LHCN-M2 (cell line): ENCODE data around the gene CLN5. TPM values are rescaled to one million over a fixed set of nuclear protein-coding genes. Genes with fewer than 3 reads are reported as not detected.

Experiments used
- total RNA-seq: library from RNA; depleted of rRNA; stranded (reverse); fragments of >200 nt; gene quantifications from 2 replicates; pipeline ENCODE4 v1.2.3, GENCODE V29; 2014; rRNA removed

The CLN5 gene
- total RNA-seq, 1 experiment from 2014 or later: 28.5 TPM

Other genes starting within 250 kb of the CLN5 start
- gene KCTD12, start 105.7 kb upstream of the CLN5 start, total RNA-seq: 97.0 and 137 TPM in 2 replicates
- gene ACOD1, start 43.6 kb upstream of the CLN5 start, total RNA-seq: not detected in 2 replicates
- 39.1 and 44.1 TPM in 2 replicates for gene FBXL3, start 35.1 kb downstream of the CLN5 start, total RNA-seq